Mesenchymal stem cell (in vitro differentiated cells and primary cell): ENCODE data around the gene RHBDF2.

Source experiments
- DNase-seq: peaks from one replicate; pipeline ENCODE4 v3.0.0-alpha.2; 2013
- H2AFZ ChIP-seq: one replicate; pipeline ENCODE4 v1.6.1; 2013; ENCODE audit warnings: low read depth, mild to moderate bottlenecking, control low read depth, inconsistent platforms, low read length, moderate library complexity
- H2AK5ac ChIP-seq: 2 replicates; pipeline ENCODE4 v1.6.1; 2013; ENCODE audit warnings: low read length, moderate library complexity, mild to moderate bottlenecking, inconsistent platforms; ENCODE audit not compliant: severe bottlenecking
- H2BK120ac ChIP-seq: one replicate; pipeline ENCODE4 v1.6.1; 2013; ENCODE audit warnings: low read depth, mild to moderate bottlenecking, inconsistent platforms, low read length, moderate library complexity
- H2BK12ac ChIP-seq, 2 experiments: one replicate each; pipeline ENCODE4 v1.6.1; 2013; ENCODE audit warnings: inconsistent platforms in 2 of 2, low read length in 2 of 2, mild to moderate bottlenecking in 2 of 2, moderate library complexity in 2 of 2, control low read depth in 1 of 2
- H2BK15ac ChIP-seq: one replicate; pipeline ENCODE4 v1.6.1; 2013; ENCODE audit warnings: mild to moderate bottlenecking, low read depth, inconsistent platforms; ENCODE audit not compliant: poor library complexity, severe bottlenecking
- H2BK5ac ChIP-seq: 2 replicates; pipeline ENCODE4 v1.6.1; 2013; ENCODE audit warnings: low read depth, mild to moderate bottlenecking, low read length, control low read depth, inconsistent platforms; ENCODE audit not compliant: poor library complexity, severe bottlenecking
- H3K14ac ChIP-seq, 2 experiments: one replicate each; pipeline ENCODE4 v1.6.1; 2013; ENCODE audit warnings: inconsistent platforms in 2 of 2, low read length in 2 of 2, control low read depth in 1 of 2, mild to moderate bottlenecking in 1 of 2, moderate library complexity in 1 of 2
- H3K18ac ChIP-seq, 2 experiments: one replicate each; pipeline ENCODE4 v1.6.1; 2013; ENCODE audit warnings: inconsistent platforms in 2 of 2, low read length in 2 of 2, control low read depth in 1 of 2, low read depth in 1 of 2, mild to moderate bottlenecking in 1 of 2
- H3K23ac ChIP-seq, 2 experiments: one replicate each; pipeline ENCODE4 v1.6.1; 2013; ENCODE audit warnings: inconsistent platforms in 2 of 2, low read length in 2 of 2, mild to moderate bottlenecking in 2 of 2, moderate library complexity in 2 of 2, control low read depth in 1 of 2
- H3K27ac ChIP-seq: 2 replicates; pipeline ENCODE4 v1.5.1; 2013; ENCODE audit warnings: mild to moderate bottlenecking, moderate library complexity, low read length, control low read depth, inconsistent platforms; ENCODE audit not compliant: poor library complexity, severe bottlenecking
- H3K27me3 ChIP-seq, 2 experiments: 2 replicates each; pipeline versions ENCODE4 v1.6.1 to v1.7.0; 2013; ENCODE audit warnings: low read length in 2 of 2, mild to moderate bottlenecking in 2 of 2, moderate library complexity in 2 of 2, control low read depth in 1 of 2, inconsistent platforms in 1 of 2; ENCODE audit not compliant: control insufficient read depth in 1 of 2, insufficient read depth in 1 of 2
- H3K36me3 ChIP-seq, 2 experiments: 2 replicates each; pipeline versions ENCODE4 v1.6.1 to v1.7.0; 2013; ENCODE audit warnings: low read length in 2 of 2, control low read depth in 1 of 2, inconsistent platforms in 1 of 2, low read depth in 1 of 2, mild to moderate bottlenecking in 1 of 2; ENCODE audit not compliant: insufficient read depth in 2 of 2, control insufficient read depth in 1 of 2
- H3K4ac ChIP-seq, 2 experiments: one replicate each; pipeline ENCODE4 v1.6.1; 2013; ENCODE audit warnings: inconsistent platforms in 2 of 2, low read length in 2 of 2, mild to moderate bottlenecking in 2 of 2, moderate library complexity in 2 of 2, control low read depth in 1 of 2, low read depth in 1 of 2
- H3K4me1 ChIP-seq: 2 replicates; pipeline ENCODE4 v1.6.1; 2013; ENCODE audit warnings: low read depth, low read length, control low read depth; ENCODE audit not compliant: control insufficient read depth, insufficient read depth
- H3K4me2 ChIP-seq: 2 replicates; pipeline ENCODE4 v1.6.1; 2013; ENCODE audit warnings: low read length, mild to moderate bottlenecking, inconsistent platforms; ENCODE audit not compliant: poor library complexity, severe bottlenecking
- H3K4me3 ChIP-seq, 2 experiments: 2 replicates each; pipeline versions ENCODE4 v1.5.1 to v1.7.0; 2013; ENCODE audit warnings: low read length in 2 of 2, mild to moderate bottlenecking in 2 of 2, control low read depth in 1 of 2, low read depth in 1 of 2; ENCODE audit not compliant: insufficient read depth in 1 of 2
- H3K79me1 ChIP-seq: replicated peaks from 2 replicates; pipeline ENCODE4 v1.6.1; 2013; ENCODE audit warnings: mild to moderate bottlenecking, control low read depth, low read length, inconsistent platforms; ENCODE audit not compliant: poor library complexity, severe bottlenecking
- H3K9ac ChIP-seq: 2 replicates; pipeline ENCODE4 v1.7.0; 2013; ENCODE audit warnings: mild to moderate bottlenecking, low read length, moderate library complexity
- H3K9me3 ChIP-seq: 2 replicates; pipeline ENCODE4 v1.7.0; 2013; ENCODE audit warnings: mild to moderate bottlenecking, low read length; ENCODE audit not compliant: control insufficient read depth
- H4K8ac ChIP-seq: one replicate; pipeline ENCODE4 v1.6.1; 2013; ENCODE audit warnings: inconsistent platforms, mild to moderate bottlenecking, low read length, moderate library complexity
- H4K91ac ChIP-seq: one replicate; pipeline ENCODE4 v1.6.1; 2013; ENCODE audit warnings: mild to moderate bottlenecking, low read length, inconsistent platforms
- WGBS: methylation state at CpG from one replicate; pipeline ENCODE4 v1.1.7; 2013; ENCODE audit warnings: mixed read lengths; 5-methylcytosine and 5-hydroxymethylcytosine counted together

RHBDF2 gene

GRCh38 chr17:76487451-76488192, 13.6 kb downstream of the RHBDF2 start:
- no peak for DNase-seq
- Histone ChIP-seq H3K14ac (no peak overlapping the region), H3K4me2 (no peak overlapping the region), H3K9ac (no peak overlapping the region), H4K91ac (peak overlapping the region; percentile 10), H3K27me3 (no peaks in the 10 kb centered on the region), H3K23ac (no peak overlapping the region), H3K4ac (no peak overlapping the region), H3K4me1 (peaks cover 38% of the 10 kb centered on the region), H3K18ac (no peak overlapping the region), H3K27ac (no peak overlapping the region), H3K36me3 (peaks cover 0 to 32% of the 10 kb centered on the region in 2 experiments), H3K79me1 (peaks cover 31% of the 10 kb centered on the region), H4K8ac (no peak overlapping the region), H2BK5ac (no peak overlapping the region), H2BK12ac (peak overlapping the region in 1 of 2 experiments; percentile 19), H2AK5ac (no peak overlapping the region), H2AFZ (no peak overlapping the region), H3K9me3 (no peaks in the 10 kb centered on the region), H3K4me3 (no peak overlapping the region), H2BK15ac (no peak overlapping the region), H2BK120ac (no peak overlapping the region)
- WGBS: 97% methylated on average over 21 of the region's 22 CpGs

- Histone ChIP-seq H2BK12ac (no peak overlapping the region), H3K27ac (peak overlapping the region; percentile 2), H3K23ac (no peak overlapping the region), H2BK5ac (no peak overlapping the region), H3K9me3 (no peaks in the 10 kb centered on the region), H3K14ac (no peak overlapping the region), H3K4me2 (no peak overlapping the region), H3K36me3 (peaks cover 0 to 40% of the 10 kb centered on the region in 2 experiments), H2BK15ac (no peak overlapping the region), H3K18ac (peak overlapping the region in 1 of 2 experiments; percentile 18), H3K4me1 (peaks cover 18% of the 10 kb centered on the region), H2AFZ (no peak overlapping the region), H3K9ac (no peak overlapping the region), H3K4ac (no peak overlapping the region), H3K27me3 (no peaks in the 10 kb centered on the region), H3K4me3 (no peak overlapping the region), H4K8ac (peak overlapping the region; percentile 75), H3K79me1 (peaks cover 16% of the 10 kb centered on the region), H4K91ac (no peak overlapping the region), H2BK120ac (no peak overlapping the region), H2AK5ac (no peak overlapping the region)
- DNase-seq: no peak
- 73% methylated on average over 11 of the region's 11 CpGs for WGBS
These were observed 15.7 kb downstream of the RHBDF2 start for GRCh38 chr17:76485569-76485968.

- peak overlapping the region in 1 of 2 experiments; percentile 22 for H3K4ac ChIP-seq
- no peak overlapping the region for H3K9ac ChIP-seq
- H3K27me3 ChIP-seq: no peaks in the 10 kb centered on the region
- H2AK5ac ChIP-seq: peak overlapping the region; percentile 23
- H2BK5ac ChIP-seq: no peak overlapping the region
- H2BK120ac ChIP-seq: no peak overlapping the region
- no peak for DNase-seq
- no peaks in the 10 kb centered on the region for H3K9me3 ChIP-seq
- H3K4me3 ChIP-seq: no peak overlapping the region
- H4K8ac ChIP-seq: peak overlapping the region; percentile 1
- H3K36me3 ChIP-seq: peaks cover 0 to 41% of the 10 kb centered on the region in 2 experiments
- no peak overlapping the region for H3K14ac ChIP-seq
- WGBS: 90% methylated on average over 11 of the region's 11 CpGs
- H4K91ac ChIP-seq: peak overlapping the region; percentile 54
- no peak overlapping the region for H3K23ac ChIP-seq
- H2BK15ac ChIP-seq: no peak overlapping the region
- H3K4me1 ChIP-seq: peaks cover 12% of the 10 kb centered on the region
- H3K4me2 ChIP-seq: no peak overlapping the region
- peak overlapping the region in 1 of 2 experiments; percentile 48 for H3K18ac ChIP-seq
- H3K79me1 ChIP-seq: peaks cover 6% of the 10 kb centered on the region
- H3K27ac ChIP-seq: peak overlapping the region; percentile 12
- peak overlapping the region in 1 of 2 experiments; percentile 51 for H2BK12ac ChIP-seq
- no peak overlapping the region for H2AFZ ChIP-seq
These were observed 16.9 kb downstream of the RHBDF2 start for GRCh38 chr17:76484228-76484725.

GRCh38 chr17:76481071-76481655, 20.1 kb downstream of the RHBDF2 start:
- Histone ChIP-seq H3K4me1 (peaks cover 12% of the 10 kb centered on the region), H3K9me3 (no peaks in the 10 kb centered on the region), H3K4me3 (no peak overlapping the region), H2BK12ac (no peak overlapping the region), H3K36me3 (peaks cover 0 to 58% of the 10 kb centered on the region in 2 experiments), H4K91ac (peak overlapping the region; percentile 77), H3K9ac (no peak overlapping the region), H3K4me2 (no peak overlapping the region), H2BK120ac (no peak overlapping the region), H2BK5ac (no peak overlapping the region), H2AFZ (no peak overlapping the region), H3K4ac (no peak overlapping the region), H3K14ac (peak overlapping the region in 1 of 2 experiments; percentile 57), H2BK15ac (no peak overlapping the region), H2AK5ac (no peak overlapping the region), H3K27ac (no peak overlapping the region), H4K8ac (peak overlapping the region; percentile 48), H3K27me3 (peaks cover 0 to 12% of the 10 kb centered on the region in 2 experiments), H3K79me1 (no peaks in the 10 kb centered on the region), H3K18ac (peak overlapping the region; percentile 54 to 57), H3K23ac (no peak overlapping the region)
- WGBS: 77% methylated on average over 20 of the region's 21 CpGs
- no peak for DNase-seq
